HepG2 (cell line): ENCODE measurements around the gene RECQL. TPM values are rescaled to one million over a fixed set of nuclear protein-coding genes. Genes with fewer than 3 reads are reported as not detected.

Experiments used
- ATAC-seq: fragments of 200-7000 bp; cut with Tn5 transposase; 3 replicates; pipeline ENCODE4 v1.9.1; 2020; ENCODE audit warnings: mild to moderate bottlenecking, moderate library complexity
- BruUV-seq: library from RNA; stranded (reverse); fragments of 400-500 nt; replicated peaks from 2 replicates; lab custom pipeline; 2021; lab: Mats Ljungman, UMichigan
- CTCF ChIA-PET: fragments of 300-600 bp; formaldehyde crosslinking; extraction: SDS; loops from one replicate; lab custom pipeline; 2021; ENCODE audit warnings: low total read pairs, inconsistent platforms, low intra/inter-chr PET ratio; lab: Yijun Ruan, JAX
- POLR2A ChIA-PET: fragments of 350-600 bp; sonication (Branson Sonifier 250); formaldehyde crosslinking; loops from one replicate; lab custom pipeline; 2020; ENCODE audit warnings: antibody characterized with exemption, inconsistent platforms; lab: Yijun Ruan, JAX
- DNase-seq: peaks from one replicate; pipeline ENCODE4 v3.0.0-alpha.2; 2015; ENCODE audit warnings: low spot score
- FAIRE-seq: peaks from 3 replicates; lab custom pipeline; 2011; peaks lifted over from hg19 to GRCh38; lab: Jason Lieb, UNC
- H2AFZ ChIP-seq: one replicate; pipeline ENCODE4 v1.6.1; 2011; ENCODE audit warnings: low read length, inconsistent platforms
- H3K27ac ChIP-seq: fragments of 300-600 bp; 3 replicates; pipeline ENCODE4 v1.8.0; 2011; ENCODE audit warnings: mixed run types, mild to moderate bottlenecking, mixed read lengths, low read length, inconsistent platforms; ENCODE audit not compliant: insufficient read depth; ENCODE audit errors: extremely low read length
- H3K27me3 ChIP-seq, 2 experiments: fragments of 200-600 bp in 1 of 2; 2 replicates in 1 of 2; 3 replicates in 1 of 2; pipeline versions ENCODE4 v1.6.0 to v1.8.0; 2011; ENCODE audit warnings: low read length in 2 of 2, mild to moderate bottlenecking in 2 of 2, moderate library complexity in 2 of 2, inconsistent platforms in 1 of 2; ENCODE audit not compliant: insufficient read depth in 2 of 2, control insufficient read depth in 1 of 2
- H3K36me3 ChIP-seq, 2 experiments: fragments of 200-600 bp in 1 of 2; replicated peaks in 1 of 2; 2 replicates in 1 of 2; 3 replicates in 1 of 2; pipeline versions ENCODE4 v1.5.1 to v1.8.0; 2011; ENCODE audit warnings: low read length in 2 of 2, inconsistent platforms in 1 of 2; ENCODE audit not compliant: insufficient read depth in 2 of 2, control insufficient read depth in 1 of 2
- H3K4me1 ChIP-seq: 2 replicates; pipeline ENCODE4 v1.5.1; 2012; ENCODE audit warnings: low read length, inconsistent platforms; ENCODE audit not compliant: insufficient read depth
- H3K4me2 ChIP-seq: 2 replicates; pipeline ENCODE4 v1.6.0; 2011; ENCODE audit warnings: low read depth, low read length, inconsistent platforms
- H3K4me3 ChIP-seq, 3 experiments: fragments of 200-600 bp in 1 of 3; sonication (generic), shearing (Covaris generic) in 1 of 3; replicated peaks in 1 of 3; 2 replicates each; pipeline ENCODE4 v1.5.1; 2011 to 2016; ENCODE audit warnings: low read length in 3 of 3, inconsistent platforms in 2 of 3, low read depth in 2 of 3, mild to moderate bottlenecking in 2 of 3, control low read depth in 1 of 3, mixed read lengths in 1 of 3; ENCODE audit not compliant: insufficient read depth in 1 of 3
- H3K79me2 ChIP-seq: one replicate; pipeline ENCODE4 v1.6.1; 2011; ENCODE audit warnings: low read length, inconsistent platforms; ENCODE audit not compliant: insufficient read depth
- H3K9ac ChIP-seq: 2 replicates; pipeline ENCODE4 v1.6.0; 2011; ENCODE audit warnings: mild to moderate bottlenecking, low read depth, low read length, inconsistent platforms; ENCODE audit not compliant: insufficient read depth
- H3K9me3 ChIP-seq: 2 replicates; pipeline ENCODE4 v1.5.1; 2012; ENCODE audit warnings: mild to moderate bottlenecking, low read length
- H4K20me1 ChIP-seq: 2 replicates; pipeline ENCODE4 v1.6.0; 2011; ENCODE audit warnings: inconsistent platforms, mild to moderate bottlenecking, low read length, moderate library complexity; ENCODE audit not compliant: insufficient read depth
- CTCF ChIP-seq: sonication (generic); formaldehyde crosslinking; IDR thresholded peaks from 2 replicates; pipeline ENCODE4 v1.5.0; 2020; ENCODE audit warnings: mild to moderate bottlenecking, missing genetic modification reagents, moderate library complexity
- ETV6 ChIP-seq: sonication (generic); formaldehyde crosslinking; conservative IDR thresholded peaks from 2 replicates; pipeline ENCODE4 v1.4.0; 2020; ENCODE audit warnings: missing genetic modification reagents
- KLF13 ChIP-seq: sonication (generic); formaldehyde crosslinking; IDR thresholded peaks from 2 replicates; pipeline ENCODE4 v1.4.0; 2020; ENCODE audit warnings: mild to moderate bottlenecking, missing genetic modification reagents
- PCBP1 ChIP-seq: fragments of 200-400 bp; formaldehyde crosslinking; IDR thresholded peaks from 2 replicates; pipeline ENCODE4 v1.6.1; 2017; ENCODE audit warnings: mild to moderate bottlenecking, low read depth, low read length, borderline replicate concordance
- REXO4 ChIP-seq: sonication (generic); formaldehyde crosslinking; IDR thresholded peaks from 2 replicates; pipeline ENCODE4 v1.8.0; 2022; ENCODE audit warnings: missing genetic modification reagents, mild to moderate bottlenecking, borderline replicate concordance
- TCF7 ChIP-seq: sonication (generic); IDR thresholded peaks from 2 replicates; pipeline ENCODE4 v1.6.1; 2016; ENCODE audit warnings: antibody characterized with exemption, low read depth
- ZNF343 ChIP-seq: sonication (generic); formaldehyde crosslinking; IDR thresholded peaks from 2 replicates; pipeline ENCODE4 v1.4.0; 2020; ENCODE audit warnings: mild to moderate bottlenecking, missing genetic modification reagents
- ZNF644 ChIP-seq: IDR thresholded peaks from 2 replicates; pipeline ENCODE4 v1.6.1; 2016; ENCODE audit warnings: low read depth
- WGBS: methylation state at CpG from one replicate; pipeline ENCODE4 v1.1.6; 2017; ENCODE audit warnings: low lambda C conversion rate; 5-methylcytosine and 5-hydroxymethylcytosine counted together
- in situ Hi-C: cut with HindIII; loops from 2 replicates; pipeline ENCODE4 v1.10.0; 2017; ENCODE audit warnings: low pct_unique_long_range_greater_than_20kb; ENCODE audit not compliant: extremely low pct_ligation_motif_present
- intact Hi-C: fragments of 100-400 bp; cut with micrococcal nuclease; formaldehyde crosslinking; loops from one replicate; pipeline ENCODE4 v1.10.0; 2022; ENCODE audit not compliant: unreplicated experiment
- polyA plus RNA-seq, 8 experiments: library from polyadenylated mRNA; depleted of rRNA in 3 of 8; stranded (reverse) in 7 of 8; unstranded in 1 of 8; fragments of >200 nt; fragmentation: Illumina TruSeq in 4 of 8; extraction: Trizol in 4 of 8; gene quantifications; 2 replicates each; pipeline versions ENCODE4 v1.2.1 to v1.2.3, GENCODE V29; 2011 to 2016; ENCODE audit warnings: low read depth in 4 of 8, missing spikeins in 1 of 8, mixed read lengths in 1 of 8; ENCODE audit not compliant: insufficient read depth in 1 of 8
- total RNA-seq, 5 experiments: library from RNA; depleted of rRNA; stranded (reverse); fragments of >200 nt; fragmentation: Illumina TruSeq; extraction: Trizol; gene quantifications; 2 replicates each; pipeline ENCODE4 v1.2.3, GENCODE V29; 2016; ENCODE audit warnings: low read depth in 1 of 5
- TF ChIP-seq, protein P1 (sequence below): sonication (generic); formaldehyde crosslinking; conservative IDR thresholded peaks from 2 replicates; pipeline ENCODE4 v1.8.0; 2022; ENCODE audit warnings: low read depth, missing genetic modification reagents

RECQL gene
- total and polyA plus RNA-seq, 2 of the 13 experiments (the other 11 are each of a cell fraction or from before 2014, with no cell fraction given), result 7.2 to 41.5 TPM

- no peak for TF ChIP-seq CTCF (CRISPR knock-in tag)
- TF ChIP-seq ZNF343 (CRISPR knock-in tag), result no peak; the same call in 1 of the 2 replicates
- no peak for TF ChIP-seq KLF13
- no peak for TF ChIP-seq REXO4 (CRISPR knock-in tag)
Observed at GRCh38 chr12:21501258-21502163, at the start of gene RECQL, which contains the start of gene GOLT1B (continued).

DNA sequence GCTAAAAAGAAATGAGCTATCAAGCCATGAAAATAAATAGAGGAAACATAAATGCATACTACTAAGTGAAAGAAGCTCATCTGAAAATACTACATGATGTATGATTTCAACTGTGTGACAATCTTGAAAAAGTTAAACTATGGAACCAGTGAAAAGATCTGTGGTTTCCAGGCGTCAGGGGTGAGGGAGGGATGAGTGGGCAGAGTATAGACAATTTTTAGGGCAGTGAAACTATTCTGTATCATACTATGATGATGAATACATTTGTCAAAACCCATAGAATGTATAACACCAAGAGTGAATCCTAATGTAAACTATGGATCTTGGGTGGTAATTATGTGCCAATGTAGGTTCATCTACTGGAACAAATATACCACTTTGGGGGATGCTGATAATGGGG, 46.0 kb upstream of the RECQL start:
- WGBS, result 3% methylated on average over 1 of the region's 1 CpG
- H3K4me3 ChIP-seq, result no peak overlapping the region
- intact Hi-C loops, result no loop called here
- ChIA-PET POLR2A (no interaction called here), CTCF (no interaction called here)
- no peak overlapping the region for H2AFZ ChIP-seq
- no peak for ATAC-seq
- no peaks in the 10 kb centered on the region for H3K9me3 ChIP-seq
- H3K4me2 ChIP-seq, result no peak overlapping the region
- H3K27me3 ChIP-seq, result 0 out of 5 replicates have a peak, but pooled peaks cover 0 to under 1% of the 10 kb centered on the region in 2 experiments
- TF ChIP-seq PCBP1 (no peak), ETV6 (CRISPR knock-in tag) (no peak), ZNF644 (CRISPR knock-in tag) (no peak), TCF7 (no peak)
- TF ChIP-seq, protein P1, sequence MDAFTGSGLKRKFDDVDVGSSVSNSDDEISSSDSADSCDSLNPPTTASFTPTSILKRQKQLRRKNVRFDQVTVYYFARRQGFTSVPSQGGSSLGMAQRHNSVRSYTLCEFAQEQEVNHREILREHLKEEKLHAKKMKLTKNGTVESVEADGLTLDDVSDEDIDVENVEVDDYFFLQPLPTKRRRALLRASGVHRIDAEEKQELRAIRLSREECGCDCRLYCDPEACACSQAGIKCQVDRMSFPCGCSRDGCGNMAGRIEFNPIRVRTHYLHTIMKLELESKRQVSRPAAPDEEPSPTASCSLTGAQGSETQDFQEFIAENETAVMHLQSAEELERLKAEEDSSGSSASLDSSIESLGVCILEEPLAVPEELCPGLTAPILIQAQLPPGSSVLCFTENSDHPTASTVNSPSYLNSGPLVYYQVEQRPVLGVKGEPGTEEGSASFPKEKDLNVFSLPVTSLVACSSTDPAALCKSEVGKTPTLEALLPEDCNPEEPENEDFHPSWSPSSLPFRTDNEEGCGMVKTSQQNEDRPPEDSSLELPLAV (CRISPR knock-in tag), result no peak
- no peak overlapping the region for H3K9ac ChIP-seq
- H3K79me2 ChIP-seq, result no peaks in the 10 kb centered on the region
- H3K4me1 ChIP-seq, result no peaks in the 10 kb centered on the region
- no peaks in the 10 kb centered on the region for H3K36me3 ChIP-seq
- no peak overlapping the region for H3K27ac ChIP-seq
- no TSS peak for BruUV-seq
- DNase-seq, result no peak
- in situ Hi-C loops, result no loop called here
- no peaks in the 10 kb centered on the region for H4K20me1 ChIP-seq
- FAIRE-seq, result no peak
